ENCODE results near the gene ZSWIM4. TPM values are rescaled to one million over a fixed set of nuclear protein-coding genes. Genes with fewer than 3 reads are reported as not detected.

The ZSWIM4 gene
- total and polyA plus RNA-seq, 4 donors = 2.9 to 10.5 (median 6.7) TPM

GRCh38 chr19:13859361-13859880 lies 64.2 kb downstream of the ZSWIM4 start:
- 95% methylated on average over 3 of the region's 3 CpGs for WGBS (ENCODE audit: insufficient coverage)
- Histone ChIP-seq H3K36me3 (ENCODE audit: control insufficient read depth, insufficient read depth, low read length) (no peaks in the 10 kb centered on the region), H3K4me1 (ENCODE audit: control insufficient read depth, insufficient read depth, low read length) (peaks cover 25% of the 10 kb centered on the region), H3K27me3 (ENCODE audit: control insufficient read depth, insufficient read depth, low read length) (no peaks in the 10 kb centered on the region), H3K4me3 (ENCODE audit: low read depth, low read length) (no peak overlapping the region), H3K9me3 (ENCODE audit: control insufficient read depth, insufficient read depth, low read length) (no peaks in the 10 kb centered on the region), H3K27ac (ENCODE audit: low read depth, low read length) (no peak overlapping the region)
- DNase-seq (ENCODE audit: low read depth in 4 of 6, low spot score in 6 of 6) = no peak

GRCh38 chr19:13860679-13861391 lies 65.6 kb downstream of the ZSWIM4 start:
- Histone ChIP-seq H3K9me3 (ENCODE audit: control insufficient read depth, insufficient read depth, low read length) (no peaks in the 10 kb centered on the region), H3K4me1 (ENCODE audit: control insufficient read depth, insufficient read depth, low read length) (peaks cover 29% of the 10 kb centered on the region), H3K4me3 (ENCODE audit: low read depth, low read length) (no peak overlapping the region), H3K27ac (ENCODE audit: low read depth, low read length) (no peak overlapping the region), H3K27me3 (ENCODE audit: control insufficient read depth, insufficient read depth, low read length) (no peaks in the 10 kb centered on the region), H3K36me3 (ENCODE audit: control insufficient read depth, insufficient read depth, low read length) (no peaks in the 10 kb centered on the region)
- no peak for DNase-seq (ENCODE audit: low read depth in 4 of 6, low spot score in 6 of 6)
- WGBS (ENCODE audit: insufficient coverage) = 89% methylated on average over 11 of the region's 13 CpGs

- no peak overlapping the region for H3K4me3 ChIP-seq (ENCODE audit: low read depth, low read length)
- peaks cover 34% of the 10 kb centered on the region for H3K4me1 ChIP-seq (ENCODE audit: control insufficient read depth, insufficient read depth, low read length)
- H3K9me3 ChIP-seq (ENCODE audit: control insufficient read depth, insufficient read depth, low read length) = no peaks in the 10 kb centered on the region
- H3K36me3 ChIP-seq (ENCODE audit: control insufficient read depth, insufficient read depth, low read length) = no peaks in the 10 kb centered on the region
- no peak for DNase-seq (ENCODE audit: low read depth in 4 of 6, low spot score in 6 of 6)
- no peaks in the 10 kb centered on the region for H3K27me3 ChIP-seq (ENCODE audit: control insufficient read depth, insufficient read depth, low read length)
- H3K27ac ChIP-seq (ENCODE audit: low read depth, low read length) = peak overlapping the region; percentile 74
- 73% methylated on average over 11 of the region's 11 CpGs for WGBS (ENCODE audit: insufficient coverage)
Observed at GRCh38 chr19:13861392-13861713, 66.1 kb downstream of the ZSWIM4 start.

GRCh38 chr19:13861714-13862531 lies 66.7 kb downstream of the ZSWIM4 start:
- DNase-seq (ENCODE audit: low read depth in 4 of 6, low spot score in 6 of 6) = peak in 3 of 6 donors; percentile 87 to 95 (median 94)
- Histone ChIP-seq H3K9me3 (ENCODE audit: control insufficient read depth, insufficient read depth, low read length) (no peaks in the 10 kb centered on the region), H3K4me3 (ENCODE audit: low read depth, low read length) (peak overlapping the region; percentile 38), H3K36me3 (ENCODE audit: control insufficient read depth, insufficient read depth, low read length) (no peaks in the 10 kb centered on the region), H3K27ac (ENCODE audit: low read depth, low read length) (peak overlapping the region; percentile 74), H3K27me3 (ENCODE audit: control insufficient read depth, insufficient read depth, low read length) (no peaks in the 10 kb centered on the region), H3K4me1 (ENCODE audit: control insufficient read depth, insufficient read depth, low read length) (peaks cover 37% of the 10 kb centered on the region)
- WGBS (ENCODE audit: insufficient coverage) = 6% methylated on average over 26 of the region's 27 CpGs

- H3K27ac ChIP-seq (ENCODE audit: low read depth, low read length) = no peak overlapping the region
- H3K27me3 ChIP-seq (ENCODE audit: control insufficient read depth, insufficient read depth, low read length) = no peaks in the 10 kb centered on the region
- peak overlapping the region; percentile 24 for H3K4me3 ChIP-seq (ENCODE audit: low read depth, low read length)
- no peak for DNase-seq (ENCODE audit: low read depth in 4 of 6, low spot score in 6 of 6)
- WGBS (ENCODE audit: insufficient coverage) = 21% methylated on average over 13 of the region's 13 CpGs
- no peaks in the 10 kb centered on the region for H3K9me3 ChIP-seq (ENCODE audit: control insufficient read depth, insufficient read depth, low read length)
- peaks cover 44% of the 10 kb centered on the region for H3K4me1 ChIP-seq (ENCODE audit: control insufficient read depth, insufficient read depth, low read length)
- H3K36me3 ChIP-seq (ENCODE audit: control insufficient read depth, insufficient read depth, low read length) = peaks cover 7% of the 10 kb centered on the region
Observed at GRCh38 chr19:13864046-13864666, 68.9 kb downstream of the ZSWIM4 start.

GRCh38 chr19:13864667-13865570 lies 69.7 kb downstream of the ZSWIM4 start:
- WGBS (ENCODE audit: insufficient coverage) = 1% methylated on average over 78 of the region's 113 CpGs
- Histone ChIP-seq H3K4me1 (ENCODE audit: control insufficient read depth, insufficient read depth, low read length) (peaks cover 52% of the 10 kb centered on the region), H3K27ac (ENCODE audit: low read depth, low read length) (no peak overlapping the region), H3K27me3 (ENCODE audit: control insufficient read depth, insufficient read depth, low read length) (no peaks in the 10 kb centered on the region), H3K9me3 (ENCODE audit: control insufficient read depth, insufficient read depth, low read length) (no peaks in the 10 kb centered on the region), H3K4me3 (ENCODE audit: low read depth, low read length) (peak overlapping the region; percentile 57), H3K36me3 (ENCODE audit: control insufficient read depth, insufficient read depth, low read length) (peaks cover 14% of the 10 kb centered on the region)
- peak in 2 of 6 donors; percentile 74 to 81 for DNase-seq (ENCODE audit: low read depth in 4 of 6, low spot score in 6 of 6)

- Histone ChIP-seq H3K4me1 (ENCODE audit: control insufficient read depth, insufficient read depth, low read length) (peaks cover 52% of the 10 kb centered on the region), H3K27ac (ENCODE audit: low read depth, low read length) (peak overlapping the region; percentile 25), H3K27me3 (ENCODE audit: control insufficient read depth, insufficient read depth, low read length) (no peaks in the 10 kb centered on the region), H3K9me3 (ENCODE audit: control insufficient read depth, insufficient read depth, low read length) (no peaks in the 10 kb centered on the region), H3K4me3 (ENCODE audit: low read depth, low read length) (peak overlapping the region; percentile 57), H3K36me3 (ENCODE audit: control insufficient read depth, insufficient read depth, low read length) (peaks cover 20% of the 10 kb centered on the region)
- WGBS (ENCODE audit: insufficient coverage) = under 1% methylated on average over 81 of the region's 82 CpGs
- peak in 2 of 6 donors; percentile 66 to 88 for DNase-seq (ENCODE audit: low read depth in 4 of 6, low spot score in 6 of 6)
Observed at GRCh38 chr19:13865571-13866462, 70.6 kb downstream of the ZSWIM4 start.

- H3K36me3 ChIP-seq (ENCODE audit: control insufficient read depth, insufficient read depth, low read length) = peaks cover 26% of the 10 kb centered on the region
- H3K27ac ChIP-seq (ENCODE audit: low read depth, low read length) = peak overlapping the region; percentile 25
- no peaks in the 10 kb centered on the region for H3K27me3 ChIP-seq (ENCODE audit: control insufficient read depth, insufficient read depth, low read length)
- no peak for DNase-seq (ENCODE audit: low read depth in 4 of 6, low spot score in 6 of 6)
- WGBS (ENCODE audit: insufficient coverage) = 46% methylated on average over 14 of the region's 15 CpGs
- no peaks in the 10 kb centered on the region for H3K9me3 ChIP-seq (ENCODE audit: control insufficient read depth, insufficient read depth, low read length)
- peak overlapping the region; percentile 57 for H3K4me3 ChIP-seq (ENCODE audit: low read depth, low read length)
- peaks cover 48% of the 10 kb centered on the region for H3K4me1 ChIP-seq (ENCODE audit: control insufficient read depth, insufficient read depth, low read length)
Observed at GRCh38 chr19:13866463-13867046, 71.3 kb downstream of the ZSWIM4 start.
